ENCODE measurements around the gene SMIM12. TPM values are rescaled to one million over a fixed set of nuclear protein-coding genes. Genes with fewer than 3 reads are reported as not detected.

The SMIM12 gene
- total RNA-seq, 1 donor from 2014 or later = 43.5 TPM

- intact Hi-C loops (cut with micrococcal nuclease) = no loop called here
Measured at GRCh38 chr1:34806396-34806795, 53.2 kb downstream of the SMIM12 start.

GRCh38 chr1:34803770-34804169 lies 55.8 kb downstream of the SMIM12 start:
- intact Hi-C loops (cut with micrococcal nuclease) = no loop called here

Other genes starting within 250 kb of the SMIM12 start
- gene GJB5, start 104.7 kb downstream of the SMIM12 start, total RNA-seq = not detected in 2 replicates
- not detected in 2 replicates for gene GJB4, start 100.0 kb downstream of the SMIM12 start, total RNA-seq
- gene GJB3, start 78.5 kb downstream of the SMIM12 start, total RNA-seq = not detected in 2 replicates
- gene GJA4, start 66.8 kb downstream of the SMIM12 start, total RNA-seq = not detected in 2 replicates
- 0.25 and 0.36 TPM in 2 replicates for gene DLGAP3, start 69.9 kb upstream of the SMIM12 start, total RNA-seq
- 19.6 and 20.7 TPM in 2 replicates for gene TMEM35B, start 125.6 kb upstream of the SMIM12 start, total RNA-seq
- 26.1 and 26.3 TPM in 2 replicates for gene ZMYM6, start 172.2 kb upstream of the SMIM12 start, total RNA-seq
- 9.0 and 13.5 TPM in 2 replicates for gene ZMYM1, start 219.6 kb upstream of the SMIM12 start, total RNA-seq

Measured in T-helper 2 cell treated with Interferon-gamma antibody and Interleukin-4, amounts not matched to agents 100 ng/mL and 5 ng/mL, for 36 hours (primary cell).